GM06990 (cell line): Measurements from ENCODE around the gene MSH6.

Experiments
- DNase-seq: peaks from one replicate; pipeline ENCODE4 v3.0.0-alpha.2; 2011; ENCODE audit not compliant: insufficient read length; ENCODE audit errors: extremely low read depth
- H3K27me3 ChIP-seq: replicated peaks from 2 replicates; pipeline ENCODE4 v1.6.0; 2011; ENCODE audit warnings: low read length; ENCODE audit not compliant: control insufficient read depth, insufficient read depth
- H3K36me3 ChIP-seq: 2 replicates; pipeline ENCODE4 v1.5.1; 2011; ENCODE audit warnings: low read length; ENCODE audit not compliant: control insufficient read depth, insufficient read depth
- H3K4me3 ChIP-seq: replicated peaks from 2 replicates; pipeline ENCODE4 v1.5.1; 2011; ENCODE audit warnings: low read depth, mild to moderate bottlenecking, control low read depth, low read length
- CTCF ChIP-seq: IDR thresholded peaks from 2 replicates; pipeline ENCODE4 v1.5.1; 2011; ENCODE audit warnings: low read length, control low read depth, mild to moderate bottlenecking, inconsistent platforms; ENCODE audit not compliant: insufficient read depth, poor library complexity, severe bottlenecking

Gene MSH6, protein sequence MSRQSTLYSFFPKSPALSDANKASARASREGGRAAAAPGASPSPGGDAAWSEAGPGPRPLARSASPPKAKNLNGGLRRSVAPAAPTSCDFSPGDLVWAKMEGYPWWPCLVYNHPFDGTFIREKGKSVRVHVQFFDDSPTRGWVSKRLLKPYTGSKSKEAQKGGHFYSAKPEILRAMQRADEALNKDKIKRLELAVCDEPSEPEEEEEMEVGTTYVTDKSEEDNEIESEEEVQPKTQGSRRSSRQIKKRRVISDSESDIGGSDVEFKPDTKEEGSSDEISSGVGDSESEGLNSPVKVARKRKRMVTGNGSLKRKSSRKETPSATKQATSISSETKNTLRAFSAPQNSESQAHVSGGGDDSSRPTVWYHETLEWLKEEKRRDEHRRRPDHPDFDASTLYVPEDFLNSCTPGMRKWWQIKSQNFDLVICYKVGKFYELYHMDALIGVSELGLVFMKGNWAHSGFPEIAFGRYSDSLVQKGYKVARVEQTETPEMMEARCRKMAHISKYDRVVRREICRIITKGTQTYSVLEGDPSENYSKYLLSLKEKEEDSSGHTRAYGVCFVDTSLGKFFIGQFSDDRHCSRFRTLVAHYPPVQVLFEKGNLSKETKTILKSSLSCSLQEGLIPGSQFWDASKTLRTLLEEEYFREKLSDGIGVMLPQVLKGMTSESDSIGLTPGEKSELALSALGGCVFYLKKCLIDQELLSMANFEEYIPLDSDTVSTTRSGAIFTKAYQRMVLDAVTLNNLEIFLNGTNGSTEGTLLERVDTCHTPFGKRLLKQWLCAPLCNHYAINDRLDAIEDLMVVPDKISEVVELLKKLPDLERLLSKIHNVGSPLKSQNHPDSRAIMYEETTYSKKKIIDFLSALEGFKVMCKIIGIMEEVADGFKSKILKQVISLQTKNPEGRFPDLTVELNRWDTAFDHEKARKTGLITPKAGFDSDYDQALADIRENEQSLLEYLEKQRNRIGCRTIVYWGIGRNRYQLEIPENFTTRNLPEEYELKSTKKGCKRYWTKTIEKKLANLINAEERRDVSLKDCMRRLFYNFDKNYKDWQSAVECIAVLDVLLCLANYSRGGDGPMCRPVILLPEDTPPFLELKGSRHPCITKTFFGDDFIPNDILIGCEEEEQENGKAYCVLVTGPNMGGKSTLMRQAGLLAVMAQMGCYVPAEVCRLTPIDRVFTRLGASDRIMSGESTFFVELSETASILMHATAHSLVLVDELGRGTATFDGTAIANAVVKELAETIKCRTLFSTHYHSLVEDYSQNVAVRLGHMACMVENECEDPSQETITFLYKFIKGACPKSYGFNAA (N-terminal part only)

GRCh38 chr2:47782671-47783485, at the start of gene MSH6:
Gene MSH6 (plus strand): TSS chr2:47783145. CDS start chr2:47783234, 89 bp downstream.
- TF ChIP-seq CTCF, result no peak
- DNase-seq, result peak; percentile 95
- Histone ChIP-seq H3K4me3 (peak within 1 kb of the TSS; percentile 93), H3K27me3 (no peaks in the 10 kb centered on the region), H3K36me3 (no peaks in the 10 kb centered on the region)

- Histone ChIP-seq H3K4me3 (no peak overlapping the region), H3K36me3 (no peaks in the 10 kb centered on the region), H3K27me3 (no peaks in the 10 kb centered on the region)
- no peak for TF ChIP-seq CTCF
- DNase-seq, result no peak
Observed at GRCh38 chr2:47735136-47735869, 47.6 kb upstream of the MSH6 start.

- H3K27me3 ChIP-seq, result no peaks in the 10 kb centered on the region
- H3K4me3 ChIP-seq, result no peak overlapping the region
- no peak for DNase-seq
- no peaks in the 10 kb centered on the region for H3K36me3 ChIP-seq
- TF ChIP-seq CTCF, result no peak
Observed at GRCh38 chr2:47735912-47736311, 47.0 kb upstream of the MSH6 start.

GRCh38 chr2:47737191-47737975, 45.6 kb upstream of the MSH6 start:
- Histone ChIP-seq H3K36me3 (no peaks in the 10 kb centered on the region), H3K4me3 (no peak overlapping the region), H3K27me3 (no peaks in the 10 kb centered on the region)
- no peak for TF ChIP-seq CTCF
- no peak for DNase-seq
